HG03342 (cell line): ENCODE results near the gene PLCB2.
A peak's percentile ranks its signal among the peaks of the same experiment; 100 is the strongest.

Source experiments
- ATAC-seq: cut with Tn5 transposase; IDR thresholded peaks from one replicate; pipeline ENCODE4 v1.9.1; 2021; ENCODE audit warnings: mild to moderate bottlenecking, moderate library complexity; ENCODE audit not compliant: unreplicated experiment

Gene PLCB2

DNA sequence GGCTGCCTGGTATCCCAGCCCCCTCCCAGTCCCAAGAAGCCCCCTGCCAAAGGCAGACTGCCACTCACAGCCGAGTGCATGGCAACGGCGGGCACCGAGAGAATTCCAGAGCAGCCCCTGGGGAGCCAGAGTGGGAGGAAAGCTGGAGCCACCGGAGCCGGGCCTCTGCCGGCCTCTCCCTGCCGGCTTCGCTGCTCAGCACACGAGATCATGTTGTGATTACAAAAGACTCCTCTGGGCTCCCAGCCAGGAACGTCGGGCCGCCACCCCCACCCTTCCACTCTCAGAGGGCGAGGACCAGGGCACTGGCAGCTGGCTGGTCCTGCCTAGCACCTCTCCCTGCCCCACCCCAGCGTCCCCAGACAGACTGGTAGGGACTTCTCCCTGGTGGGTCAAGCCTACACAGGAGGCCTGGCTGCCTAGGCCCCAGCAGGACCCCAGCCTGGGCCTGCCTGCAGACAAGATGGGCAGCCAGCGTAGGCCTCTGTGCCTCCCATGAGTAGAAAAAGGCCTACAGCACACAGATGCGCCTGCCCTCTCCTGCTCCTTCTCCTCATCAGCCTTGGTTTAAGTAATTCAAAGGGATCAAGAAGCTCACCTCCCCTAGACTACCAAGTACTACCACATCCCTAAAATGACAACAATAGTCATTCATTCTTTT lies 33.1 kb upstream of the PLCB2 start, which contains the start of gene CCDC9B:
CCDC9B (minus strand) TSS at position 200 of the 661 bp plus-strand sequence; CDS start at position 80, 120 bp downstream.
- no peak for ATAC-seq

GRCh38 chr15:40340038-40340739 lies 32.5 kb upstream of the PLCB2 start:
- ATAC-seq: no peak

GRCh38 chr15:40339621-40339945 lies 31.8 kb upstream of the PLCB2 start:
- no peak for ATAC-seq

DNA sequence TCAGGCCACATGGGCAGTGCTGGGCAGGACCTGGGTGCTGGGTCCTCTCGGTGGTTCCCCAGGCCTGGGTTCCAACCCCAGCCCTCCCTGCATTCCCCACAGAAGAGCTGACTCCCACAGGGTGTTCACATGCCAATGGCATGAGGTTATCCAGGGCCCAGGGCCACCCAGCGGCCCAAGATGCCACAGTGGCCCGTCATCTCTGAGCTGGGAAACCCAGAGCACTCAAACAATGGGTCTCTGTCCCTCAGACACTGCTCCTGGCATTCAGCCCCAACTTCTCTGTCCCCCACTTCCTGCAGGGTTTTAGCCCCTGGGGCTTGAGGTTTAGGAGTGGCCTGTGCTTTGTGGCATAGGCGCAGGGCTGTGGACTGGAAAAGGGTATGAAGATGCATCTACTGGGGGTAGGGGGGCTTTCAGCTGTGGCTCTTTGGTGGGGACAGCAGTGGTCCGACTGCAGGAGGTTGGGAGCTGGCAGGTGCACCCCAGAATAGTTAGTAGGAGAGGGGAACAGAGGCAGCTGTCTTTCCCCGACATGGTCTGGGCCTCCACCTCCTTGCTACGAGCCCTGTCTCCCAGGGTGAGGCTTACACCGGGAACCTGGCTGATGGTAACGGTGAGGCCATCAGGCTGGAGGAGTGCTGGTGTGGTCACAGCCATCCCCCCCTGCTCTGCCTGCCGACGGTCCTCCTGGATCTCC lies 31.3 kb upstream of the PLCB2 start:
- ATAC-seq: no peak

DNA sequence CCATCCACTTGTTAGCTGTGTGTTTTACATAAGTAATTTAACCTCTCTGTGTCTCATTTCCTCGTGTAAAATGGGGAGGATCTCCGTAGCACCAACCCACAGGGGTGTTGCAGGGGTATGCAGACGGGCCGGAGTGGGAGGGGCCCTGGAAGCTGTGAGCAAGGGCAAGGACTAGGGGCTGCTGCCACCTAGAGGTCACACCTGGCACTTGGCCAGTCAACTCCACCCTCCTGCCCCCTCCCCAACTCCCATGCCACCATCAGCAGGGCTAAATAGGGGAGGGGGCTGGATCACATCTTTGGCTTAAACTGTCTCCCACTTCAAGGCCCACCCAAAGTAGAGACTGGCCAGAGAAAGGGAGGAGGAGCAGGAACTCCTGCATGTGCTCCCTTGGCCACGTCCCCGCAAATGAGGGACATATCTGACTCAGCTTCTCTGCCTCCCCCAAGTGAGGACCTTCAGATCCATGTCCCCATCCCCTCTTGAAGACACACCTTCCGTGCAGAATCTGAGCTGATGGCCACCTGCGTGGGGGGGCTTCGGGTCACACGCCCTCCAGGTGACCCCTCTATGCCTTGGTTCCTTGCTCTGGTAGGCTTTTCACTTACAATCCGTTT lies 30.4 kb upstream of the PLCB2 start:
- peak; percentile 61 for ATAC-seq

DNA sequence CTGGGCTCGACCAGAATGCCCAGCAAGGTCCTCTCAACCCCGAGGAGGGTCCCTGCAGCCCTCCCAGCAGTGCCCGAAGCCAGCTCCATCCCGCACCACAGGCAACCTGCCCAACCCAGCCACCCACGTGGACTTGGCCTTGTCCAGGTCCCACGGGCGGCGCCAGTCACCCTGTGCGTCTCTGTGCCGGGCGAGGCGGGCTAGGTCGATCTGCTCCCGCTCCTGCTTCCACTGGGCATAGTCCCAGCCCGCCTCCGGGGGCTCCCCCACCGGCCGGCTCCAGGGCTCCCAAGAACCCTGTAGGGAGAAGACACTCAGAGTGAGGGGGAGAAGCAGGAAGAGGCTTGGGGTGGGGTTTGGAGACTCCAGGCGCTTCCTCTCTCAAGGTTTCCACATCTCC lies 29.9 kb upstream of the PLCB2 start:
- ATAC-seq: no peak

DNA sequence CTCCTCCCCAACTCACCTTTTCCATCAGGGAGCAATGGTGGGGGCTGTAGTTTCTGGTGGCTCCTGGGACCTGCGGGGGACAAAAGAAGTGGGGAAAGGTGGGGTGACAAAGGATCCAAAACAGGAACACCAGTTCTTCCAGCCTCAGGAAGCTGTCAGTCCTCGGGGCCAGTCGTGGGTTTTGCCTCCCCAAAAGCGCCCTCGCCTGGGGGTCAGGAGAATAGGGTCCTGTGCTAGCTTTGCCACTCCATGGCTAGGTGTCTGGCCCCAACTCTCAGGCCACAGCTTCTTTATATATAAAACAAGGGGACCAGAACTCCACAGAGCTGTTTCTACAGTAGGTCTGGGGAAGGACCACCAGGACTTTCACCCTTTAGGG lies 29.0 kb upstream of the PLCB2 start:
- ATAC-seq: no peak

GRCh38 chr15:40335938-40336743 lies 28.4 kb upstream of the PLCB2 start:
- ATAC-seq: no peak

DNA sequence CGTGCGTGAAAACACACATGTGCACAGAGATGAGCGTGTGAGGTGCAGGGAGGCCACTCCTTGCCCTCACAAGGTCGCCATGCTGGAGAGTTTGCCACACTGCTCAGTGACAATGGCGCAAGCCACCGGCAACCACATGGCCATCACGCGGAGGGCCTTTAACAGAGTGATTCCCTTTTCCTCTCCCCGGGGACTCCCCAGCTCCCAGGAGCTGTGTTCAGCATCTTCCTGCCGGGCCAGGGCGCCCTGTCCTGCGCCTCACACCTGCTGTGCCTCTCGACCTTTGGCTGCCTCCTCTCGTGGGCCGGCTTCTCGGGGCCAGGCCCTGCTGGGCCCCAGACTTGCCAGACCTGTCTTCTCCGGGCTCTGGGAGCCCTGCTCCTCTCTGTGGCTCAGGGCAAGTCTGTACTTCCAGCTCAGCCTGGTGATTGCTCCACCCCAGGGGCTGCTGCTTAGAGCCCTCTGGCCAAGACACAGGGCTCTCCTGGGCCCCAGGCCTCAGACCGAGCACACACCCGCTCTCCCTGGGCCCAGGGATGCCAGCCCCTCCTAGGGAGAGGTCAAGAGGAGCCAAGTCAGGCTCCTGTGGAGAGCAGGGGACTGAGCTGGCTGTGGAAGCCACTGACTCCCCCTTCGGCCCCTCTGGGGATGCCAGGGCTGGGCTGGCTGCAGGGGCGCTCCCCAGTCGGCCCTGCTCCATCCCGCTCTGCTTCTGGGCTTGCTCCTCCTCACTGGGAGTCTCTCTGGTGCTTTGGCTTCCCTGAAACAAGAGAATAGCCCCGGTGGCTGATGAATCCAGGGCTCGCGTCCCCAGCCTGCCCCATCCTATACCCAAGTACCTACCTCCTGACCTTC lies 27.4 kb upstream of the PLCB2 start:
- ATAC-seq: no peak

DNA sequence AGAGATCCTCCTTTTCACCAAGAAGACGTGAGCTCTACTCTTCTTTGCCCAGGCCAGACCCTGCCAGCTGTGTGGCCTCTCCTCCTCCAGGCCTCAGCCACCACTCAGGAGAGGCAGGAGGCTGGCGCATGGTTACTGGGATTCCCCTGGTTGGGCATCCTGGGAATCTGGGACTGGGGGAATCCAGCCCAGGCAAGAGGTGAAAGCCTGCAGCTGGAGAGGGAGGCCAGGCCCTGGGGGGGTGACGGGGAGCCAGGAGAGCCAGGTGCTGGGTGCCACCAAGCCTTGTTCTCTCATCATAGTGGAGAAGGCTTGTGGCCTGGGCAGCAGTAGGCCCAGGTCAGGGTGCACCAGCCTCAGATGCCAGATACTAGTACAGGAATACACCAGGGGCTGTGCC lies 26.8 kb upstream of the PLCB2 start:
- ATAC-seq: no peak

- no peak for ATAC-seq
Measured at GRCh38 chr15:40333922-40334492, 26.3 kb upstream of the PLCB2 start.

GRCh38 chr15:40332113-40332781 lies 24.5 kb upstream of the PLCB2 start:
- ATAC-seq: no peak

DNA sequence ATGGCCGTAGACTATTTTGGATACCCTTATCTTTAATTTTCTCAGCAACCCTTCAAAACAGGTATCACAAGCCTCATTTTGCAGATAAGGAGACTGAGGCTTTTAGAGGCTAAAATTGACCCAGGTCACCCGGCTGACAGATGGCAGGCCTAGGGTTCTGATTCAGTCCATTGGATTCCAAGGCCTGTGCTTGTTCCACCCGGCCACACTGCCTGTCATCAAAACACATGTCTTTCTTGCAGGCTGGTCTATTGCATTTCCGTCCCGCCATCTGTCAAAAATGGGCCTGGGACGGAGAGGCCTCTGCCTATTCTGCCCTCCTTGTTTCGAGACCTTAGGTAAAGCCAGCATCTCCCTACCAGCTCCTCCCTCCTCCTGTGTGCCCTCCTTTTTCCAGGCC lies 23.9 kb upstream of the PLCB2 start:
- no peak for ATAC-seq

DNA sequence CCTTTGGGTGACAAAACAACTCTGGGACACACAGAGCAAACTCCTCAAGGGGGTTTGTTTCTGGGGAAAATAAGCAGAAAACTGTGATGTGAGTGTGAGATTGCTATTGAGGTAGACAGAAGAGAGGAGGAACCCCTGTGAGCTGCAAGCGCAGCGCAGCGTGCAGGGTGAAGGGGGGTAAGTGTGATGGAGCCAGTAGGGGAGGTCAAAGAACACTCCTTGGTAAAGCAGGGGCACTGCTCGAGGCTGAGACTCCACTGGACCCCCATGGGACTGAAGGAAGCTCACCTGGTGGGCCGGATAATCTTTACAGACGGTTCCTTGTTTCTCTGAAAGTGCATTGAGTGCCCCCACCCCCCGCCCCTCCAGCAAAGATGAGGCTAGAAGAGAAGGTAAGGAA lies 23.3 kb upstream of the PLCB2 start:
- no peak for ATAC-seq

GRCh38 chr15:40330368-40330836 lies 22.7 kb upstream of the PLCB2 start:
- no peak for ATAC-seq

- no peak for ATAC-seq
Measured at GRCh38 chr15:40329804-40330203, 22.1 kb upstream of the PLCB2 start.

DNA sequence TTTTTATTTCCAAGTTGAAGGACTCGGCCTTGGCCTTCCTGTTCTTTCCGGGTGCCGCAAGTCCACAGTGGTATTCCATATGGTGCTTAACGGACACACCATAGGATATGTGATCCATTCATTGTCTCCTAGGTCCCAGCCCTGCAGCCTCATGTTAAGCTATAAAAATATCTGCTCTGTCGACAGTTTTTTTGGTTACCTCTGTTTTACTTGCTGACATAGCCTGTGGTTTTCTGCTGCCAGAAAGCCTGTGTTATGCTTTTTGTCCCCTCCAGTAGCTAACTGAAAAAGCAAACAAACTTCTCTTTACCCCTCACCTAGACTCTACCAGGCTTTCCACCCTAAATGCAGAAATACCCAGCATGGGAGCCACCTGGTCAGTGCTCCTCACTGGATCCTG lies 21.0 kb upstream of the PLCB2 start:
- no peak for ATAC-seq

- ATAC-seq: no peak
Measured at GRCh38 chr15:40328176-40328575, 20.4 kb upstream of the PLCB2 start.

DNA sequence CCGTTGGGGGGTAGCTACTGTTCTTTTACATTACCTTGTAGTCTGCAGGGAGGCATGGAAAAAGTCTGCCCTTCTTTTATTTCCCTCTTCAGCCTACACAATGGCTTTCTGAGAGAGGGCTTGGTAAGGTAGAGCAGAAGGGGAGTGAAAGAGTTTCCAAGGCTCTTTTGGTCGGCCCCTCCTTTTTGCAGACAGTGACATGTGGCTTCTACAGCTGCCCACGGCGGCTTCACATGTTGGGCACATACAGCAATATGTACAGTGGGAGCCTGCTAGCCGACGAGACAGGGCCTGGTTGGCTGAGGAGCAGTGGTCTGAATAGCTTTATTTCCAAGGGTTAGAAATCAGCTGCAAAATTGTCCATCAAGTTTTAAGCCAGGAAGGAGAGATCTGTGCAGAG lies 19.7 kb upstream of the PLCB2 start:
- ATAC-seq: no peak
